AG04449 (cell line): Measurements from ENCODE around the gene DCST2.

Experiments
- CTCF ChIA-PET: fragments of 350-600 bp; formaldehyde crosslinking; extraction: SDS; loops from one replicate; lab custom pipeline; 2021; ENCODE audit warnings: antibody characterized with exemption; lab: Yijun Ruan, JAX
- POLR2A ChIA-PET: fragments of 400-600, 350-600 bp; formaldehyde crosslinking; extraction: SDS; loops from one replicate; lab custom pipeline; 2020; ENCODE audit warnings: antibody characterized with exemption, inconsistent platforms; lab: Yijun Ruan, JAX
- DNase-seq: peaks from one replicate; pipeline ENCODE4 v3.0.0-alpha.2; 2010; ENCODE audit warnings: low read depth, low spot score
- H3K4me3 ChIP-seq: 2 replicates; pipeline ENCODE4 v1.5.1; 2011; ENCODE audit warnings: low read depth, mild to moderate bottlenecking, control low read depth, low read length
- CTCF ChIP-seq: IDR thresholded peaks from one replicate; pipeline ENCODE4 v1.5.1; 2011; ENCODE audit warnings: mild to moderate bottlenecking, moderate library complexity, low read length, control low read depth, inconsistent platforms; ENCODE audit not compliant: insufficient read depth; ENCODE audit errors: missing control alignments

Gene DCST2

DNA sequence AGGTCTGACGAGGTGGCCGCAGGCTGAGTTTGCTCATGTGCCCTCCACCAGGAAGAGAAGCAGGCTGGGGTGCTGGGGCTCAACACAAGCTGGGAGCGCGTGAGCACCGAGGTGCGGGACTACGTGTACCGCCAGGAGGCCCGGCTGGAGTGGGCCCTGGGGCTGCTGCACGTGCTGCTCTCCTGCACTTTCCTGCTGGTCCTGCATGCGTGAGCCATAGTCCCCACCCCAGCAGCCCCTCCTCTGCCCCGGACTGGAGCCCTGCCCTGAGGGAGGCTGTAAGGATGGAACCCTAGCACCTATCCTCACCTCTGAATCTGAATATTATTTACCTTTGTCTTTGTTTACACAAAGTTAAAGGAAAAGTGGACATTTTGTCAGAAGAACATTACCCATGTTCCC is 9.7 kb upstream of the DCST2 start:
- POLR2A ChIA-PET, result interaction anchor here (0.7 kb wide), 1 partner anchor 76 kb away, joined by 3 read pairs; no protein-coding TSS in a partner anchor
- H3K4me3 ChIP-seq, result no peak overlapping the region
- no peak for TF ChIP-seq CTCF
- no peak for DNase-seq
- CTCF ChIA-PET, result interaction anchor here (0.9 to 20.6 kb wide), 18 partner anchors 9 to 438 kb away, joined by 3 to 433 read pairs (median 6); partner anchors contain the start of genes DCST1, DCST2, EFNA4 and KRTCAP2

DNA sequence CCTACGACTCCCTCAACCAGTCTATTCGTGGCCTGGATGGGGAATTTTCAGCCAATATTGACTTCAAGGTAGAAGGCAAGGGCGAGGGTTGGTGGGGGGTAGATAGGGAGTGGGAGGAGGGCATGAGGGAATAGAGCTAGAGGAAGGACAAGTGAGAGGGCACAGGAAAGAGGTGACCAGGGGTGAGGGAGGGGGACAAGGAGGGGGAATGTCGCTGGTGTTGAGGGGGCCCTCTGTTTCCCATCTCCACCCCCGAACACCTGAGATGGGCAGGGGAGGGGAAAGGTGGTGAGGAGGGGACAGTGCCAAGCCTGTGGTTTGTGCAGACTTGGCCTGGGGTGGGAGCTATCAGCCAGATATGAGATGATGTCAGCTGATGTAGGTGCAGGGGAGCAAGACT is 9.2 kb upstream of the DCST2 start:
- ChIA-PET CTCF (interaction anchor here (0.9 to 20.6 kb wide), 6 partner anchors 9 to 88 kb away, joined by 3 to 433 read pairs (median 76); partner anchors contain the start of genes DCST1, DCST2 and EFNA4), POLR2A (no interaction called here)
- DNase-seq, result no peak
- TF ChIP-seq CTCF, result no peak
- H3K4me3 ChIP-seq, result no peak overlapping the region

DNA sequence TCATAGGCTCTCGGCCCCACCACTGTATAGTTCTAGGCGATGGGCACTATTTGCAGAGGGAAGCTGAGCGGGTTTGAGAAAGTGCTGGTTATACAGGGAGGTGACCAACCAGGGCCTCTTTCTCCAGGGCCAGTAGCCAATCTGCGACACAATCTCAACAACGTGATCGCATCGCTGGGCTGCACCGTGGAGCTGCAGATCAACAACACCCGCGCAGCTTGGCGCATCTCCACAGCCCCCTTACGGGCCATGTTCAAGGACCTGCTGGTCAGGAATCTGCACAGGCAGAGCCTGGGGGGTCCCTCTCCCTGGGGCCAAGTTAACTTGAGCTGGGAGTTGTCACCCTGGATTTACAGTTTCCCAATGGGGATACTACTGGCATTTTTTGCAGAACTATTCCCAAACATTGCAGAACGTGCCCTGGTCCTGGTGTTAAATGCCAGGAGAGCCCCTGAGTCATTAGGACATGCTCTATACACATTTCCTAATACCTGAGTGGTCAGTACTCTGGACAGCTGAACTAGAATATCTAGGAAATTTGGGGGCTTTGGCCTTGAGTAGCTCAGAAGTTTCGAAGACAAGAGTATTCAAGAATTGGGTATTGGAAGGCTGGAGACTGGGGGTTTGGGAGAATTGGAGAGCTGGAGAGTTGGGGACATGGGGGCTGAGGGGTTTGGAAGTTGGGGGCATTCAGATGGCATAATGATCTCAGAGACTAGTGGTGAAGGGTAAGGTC is 6.9 kb upstream of the DCST2 start:
- POLR2A ChIA-PET, result interaction anchor here (0.7 to 1.8 kb wide), 2 partner anchors 45 to 267 kb away, joined by 3 to 6 read pairs; no protein-coding TSS in a partner anchor
- CTCF ChIA-PET, result interaction anchor here (1.0 to 20.6 kb wide), 7 partner anchors 7 to 70 kb away, joined by 3 to 433 read pairs (median 49); partner anchors contain the start of genes ADAM15, DCST1, DCST2 and EFNA4
- DNase-seq, result no peak
- TF ChIP-seq CTCF, result no peak
- H3K4me3 ChIP-seq, result no peak overlapping the region

GRCh38 chr1:155039308-155039669 is 5.7 kb upstream of the DCST2 start:
- no peak for DNase-seq
- H3K4me3 ChIP-seq, result no peak overlapping the region
- POLR2A ChIA-PET, result no interaction called here

GRCh38 chr1:155038602-155039307 is 5.2 kb upstream of the DCST2 start:
- no peak for TF ChIP-seq CTCF
- H3K4me3 ChIP-seq, result no peak overlapping the region
- CTCF ChIA-PET, result interaction anchor here (1.7 to 20.6 kb wide), 6 partner anchors 6 to 46 kb away, joined by 5 to 433 read pairs (median 67); partner anchors contain the start of genes ADAM15 and EFNA4
- no peak for DNase-seq
- POLR2A ChIA-PET, result no interaction called here

More at GRCh38 chr1:155039308-155039669, 5.7 kb upstream of the DCST2 start:
- no peak for TF ChIP-seq CTCF
- CTCF ChIA-PET, result interaction anchor here (1.7 to 20.6 kb wide), 5 partner anchors 11 to 46 kb away, joined by 5 to 433 read pairs (median 49); partner anchors contain the start of genes ADAM15 and EFNA4
